VCaP (cell line): ENCODE data around the gene ABCB9.

Experiments
- H3K27ac ChIP-seq: fragments of 450-650 bp; 2 replicates; pipeline ENCODE4 v1.5.1; 2017
- CTCF ChIP-seq: fragments of 450-650 bp; conservative IDR thresholded peaks from 2 replicates; pipeline ENCODE4 v1.5.1; 2017; ENCODE audit warnings: mild to moderate bottlenecking, moderate library complexity

Gene ABCB9

DNA sequence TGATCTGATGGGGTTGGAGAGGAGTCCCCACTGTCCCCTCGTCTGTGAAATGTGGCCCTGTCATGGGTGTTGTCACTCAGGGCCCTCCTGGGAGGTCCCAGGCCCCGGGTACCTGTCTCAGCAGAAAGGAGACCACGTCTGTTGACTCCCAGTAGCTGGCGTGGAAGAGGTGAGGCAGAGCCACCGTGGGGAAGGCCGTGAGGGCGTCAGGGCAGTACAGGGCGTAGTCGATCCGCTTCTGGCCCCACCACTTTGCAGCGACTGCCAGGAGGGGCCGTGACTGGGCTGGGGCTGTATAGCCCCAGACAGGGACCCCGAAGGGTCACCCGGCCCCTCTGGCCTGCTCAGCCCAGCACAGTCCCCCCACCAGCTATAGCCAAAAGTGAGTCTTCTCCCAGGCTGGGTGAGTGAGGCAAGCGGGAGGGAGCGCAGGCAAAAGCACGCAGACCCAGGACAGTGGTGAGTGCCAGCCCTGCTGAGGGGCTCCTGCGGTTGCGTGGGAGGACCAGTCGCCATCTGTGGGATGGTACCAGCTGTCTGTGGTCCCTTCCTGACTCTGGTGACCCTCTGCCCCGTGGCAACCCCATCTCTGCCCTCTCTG lies 22.4 kb upstream of the ABCB9 start:
- no peak overlapping the region for H3K27ac ChIP-seq
- TF ChIP-seq CTCF, result no peak

DNA sequence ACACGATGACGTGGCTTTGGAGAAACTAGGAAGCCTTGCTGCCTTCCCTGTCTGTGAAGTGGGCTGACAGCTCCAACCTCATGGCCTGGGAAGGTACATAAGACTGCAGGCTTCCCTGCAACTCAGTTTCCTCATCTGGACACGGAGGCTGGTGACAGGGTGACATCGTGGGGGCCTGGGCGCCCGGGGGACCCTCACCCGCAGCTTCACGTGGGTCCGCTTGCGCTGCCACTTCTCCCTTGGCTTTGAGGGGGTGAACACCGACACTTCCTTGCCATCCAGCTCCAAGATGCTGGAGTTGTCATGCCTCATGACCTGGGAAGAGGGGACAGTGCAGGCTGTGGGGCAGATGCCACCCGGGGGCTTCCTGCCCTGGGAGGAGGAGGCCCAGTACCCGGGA lies 21.8 kb upstream of the ABCB9 start:
- no peak for TF ChIP-seq CTCF
- H3K27ac ChIP-seq, result no peak overlapping the region

DNA sequence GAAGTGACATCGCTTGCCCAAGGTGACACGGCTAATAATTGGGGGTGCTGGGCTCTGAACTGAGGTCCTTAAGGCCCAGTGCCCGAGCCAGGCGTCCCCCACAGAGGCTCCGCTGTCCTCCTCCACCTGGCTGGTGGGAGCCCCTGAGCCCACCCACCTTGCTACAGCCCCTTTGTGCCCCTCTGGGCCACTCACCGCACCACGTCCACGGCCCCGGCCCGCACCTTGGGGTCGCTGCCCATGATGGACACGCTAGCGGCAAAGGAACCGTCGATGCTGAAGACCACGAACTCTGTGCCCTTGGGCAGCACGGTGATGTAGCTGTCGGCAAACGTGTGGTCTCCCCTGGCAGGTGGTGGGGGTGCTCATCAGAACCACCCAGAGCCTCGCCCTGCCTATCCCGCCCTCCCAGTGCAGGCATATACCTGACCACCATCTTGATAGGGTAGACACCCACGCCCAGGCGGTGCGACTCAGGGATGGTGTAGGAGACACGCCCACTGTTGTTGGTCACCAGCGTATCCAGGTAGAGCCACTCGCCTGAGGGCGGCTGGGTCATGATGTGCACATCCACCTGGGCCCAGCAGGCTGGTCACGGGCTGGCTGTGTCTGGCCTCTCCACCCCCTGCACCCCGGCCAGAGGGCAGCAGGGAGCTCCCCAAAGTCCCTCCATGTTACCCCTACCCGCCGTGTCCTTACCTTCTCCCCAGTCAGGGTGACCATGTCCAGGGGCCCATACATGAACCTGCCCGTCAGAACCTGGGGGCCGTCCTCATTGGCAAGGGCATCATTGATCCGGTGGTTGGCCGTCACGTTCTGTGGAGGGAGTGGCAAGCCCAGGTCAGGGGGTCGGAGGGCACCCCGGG lies 21.1 kb upstream of the ABCB9 start:
- H3K27ac ChIP-seq, result no peak overlapping the region
- no peak for TF ChIP-seq CTCF

- no peak overlapping the region for H3K27ac ChIP-seq
- TF ChIP-seq CTCF, result no peak
These were observed 20.1 kb upstream of the ABCB9 start for GRCh38 chr12:122986258-122986871.

GRCh38 chr12:122985338-122986257 lies 19.3 kb upstream of the ABCB9 start:
- no peak overlapping the region for H3K27ac ChIP-seq

DNA sequence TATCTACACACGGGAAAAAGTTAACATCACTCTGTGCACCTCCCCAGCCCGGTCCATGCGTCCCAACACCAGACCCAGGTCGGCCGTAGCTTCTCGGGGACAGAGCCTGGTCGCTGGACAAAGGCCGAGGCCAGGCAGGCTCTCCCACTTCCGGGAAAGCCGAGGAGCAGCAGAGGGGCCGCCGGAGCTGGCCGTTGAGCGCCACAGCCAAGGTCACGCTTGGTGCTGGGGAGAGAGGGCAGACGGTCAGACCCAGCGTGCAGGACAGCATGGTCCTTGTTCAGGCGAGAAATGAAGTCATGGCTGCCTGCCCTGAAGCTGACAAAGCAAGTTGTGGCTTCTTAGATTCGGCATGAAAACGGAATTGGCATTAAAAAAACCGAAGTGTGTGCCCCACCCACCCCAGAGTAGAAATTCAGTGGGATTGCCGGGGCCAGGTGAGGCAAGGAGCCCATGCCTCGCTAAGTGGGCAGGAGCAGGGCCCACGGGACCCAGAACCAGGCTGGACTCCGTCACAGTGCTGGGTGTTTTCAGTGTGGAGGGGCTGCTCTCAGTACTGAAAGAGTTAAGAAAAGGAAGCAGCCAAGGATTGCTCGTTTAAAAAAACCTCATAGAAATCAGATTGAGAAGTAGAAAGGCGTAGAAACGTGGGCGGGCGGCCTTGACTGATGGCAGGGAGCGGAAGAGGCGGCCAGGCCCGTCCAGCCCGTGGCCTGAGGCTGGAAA lies 18.5 kb upstream of the ABCB9 start:
- TF ChIP-seq CTCF, result no peak
- no peak overlapping the region for H3K27ac ChIP-seq

More at GRCh38 chr12:122985338-122986257, 19.3 kb upstream of the ABCB9 start:
- TF ChIP-seq CTCF, result no peak
